Cardiac septum (tissue), 1 donor: ENCODE measurements around the gene RPS24. TPM values are rescaled to one million over a fixed set of nuclear protein-coding genes. Genes with fewer than 3 reads are reported as not detected.
"Not testable (repeated sequence)": the region's sequence is repeated elsewhere in the genome, so short reads cannot be mapped to it uniquely, and the experiment has no call there.

Experiments
- DNase-seq: peaks from one replicate; pipeline ENCODE4 v3.0.0-alpha.2; 2020; ENCODE audit warnings: low spot score
- intact Hi-C: fragments of 100-400 bp; cut with DNase I; formaldehyde crosslinking; loops from one replicate; pipeline ENCODE4 v1.14.0; 2022
- total RNA-seq: library from RNA; stranded (reverse); fragmentation: NEBNext Ultra II Directional; extraction: Animal tissue kit (Norgen Biotek cat#: 25700); gene quantifications from one replicate; pipeline ENCODE4 v1.2.1, GENCODE V29; 2021
- donor health status: DM: no; HTN: no; CAD: no.

RPS24 gene
- total RNA-seq, 1 donor from 2014 or later = 694 TPM

DNA sequence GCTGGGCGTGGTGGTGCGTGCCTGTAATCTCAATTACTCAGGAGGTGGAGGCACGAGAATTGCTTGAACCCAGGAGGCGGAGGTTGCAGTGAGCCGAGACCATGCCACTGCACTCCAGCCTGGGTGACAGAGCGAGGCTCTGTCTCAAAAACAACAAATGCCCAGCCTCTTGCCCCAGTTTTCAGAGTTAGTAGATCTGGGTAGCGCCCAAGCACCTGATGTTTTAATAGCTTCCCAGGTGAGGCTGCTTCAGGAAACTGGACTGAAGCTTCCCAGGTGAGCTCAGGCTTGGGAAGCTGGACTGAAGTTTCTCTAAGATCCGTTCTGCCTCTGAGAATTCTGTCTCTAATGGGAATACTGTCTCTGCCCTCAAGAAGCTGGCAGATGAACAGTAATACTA, 12.2 kb downstream of the RPS24 start:
- intact Hi-C loops = loop anchor here (2.0 to 10.0 kb wide), 4 partner anchors 359 to 1151 kb away; partner anchors contain the start of gene ZMIZ1
- DNase-seq = no peak

DNA sequence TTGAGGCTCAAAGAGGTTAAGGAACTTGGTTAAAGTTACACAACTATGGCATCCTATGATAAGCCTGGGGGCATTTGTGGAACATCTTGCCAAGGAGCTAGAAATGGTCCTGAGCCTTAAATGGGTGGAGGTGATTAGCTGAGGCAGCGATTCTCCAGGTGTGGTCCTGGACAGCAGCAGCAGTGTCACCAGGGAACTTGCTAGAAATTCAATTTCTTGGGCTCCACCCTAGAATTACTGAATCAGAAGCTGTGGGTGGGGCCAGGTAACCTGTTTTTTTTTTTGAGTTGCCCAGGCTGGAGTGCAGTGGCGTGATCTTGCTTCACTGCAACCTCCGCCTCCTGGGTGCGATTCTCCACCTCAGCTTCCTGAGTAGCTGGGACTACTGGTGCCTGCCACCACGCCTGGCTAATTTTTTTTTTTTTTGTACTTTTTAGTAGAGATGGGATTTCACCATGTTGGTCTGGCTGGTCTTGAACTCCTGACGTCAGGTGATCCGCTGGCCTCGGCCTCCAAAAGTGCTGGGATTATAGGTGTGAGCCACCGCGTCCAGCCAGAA, 13.1 kb downstream of the RPS24 start:
- intact Hi-C loops = loop anchor here (2.0 to 10.0 kb wide), 4 partner anchors 358 to 1150 kb away; partner anchors contain the start of gene ZMIZ1
- no peak for DNase-seq

DNA sequence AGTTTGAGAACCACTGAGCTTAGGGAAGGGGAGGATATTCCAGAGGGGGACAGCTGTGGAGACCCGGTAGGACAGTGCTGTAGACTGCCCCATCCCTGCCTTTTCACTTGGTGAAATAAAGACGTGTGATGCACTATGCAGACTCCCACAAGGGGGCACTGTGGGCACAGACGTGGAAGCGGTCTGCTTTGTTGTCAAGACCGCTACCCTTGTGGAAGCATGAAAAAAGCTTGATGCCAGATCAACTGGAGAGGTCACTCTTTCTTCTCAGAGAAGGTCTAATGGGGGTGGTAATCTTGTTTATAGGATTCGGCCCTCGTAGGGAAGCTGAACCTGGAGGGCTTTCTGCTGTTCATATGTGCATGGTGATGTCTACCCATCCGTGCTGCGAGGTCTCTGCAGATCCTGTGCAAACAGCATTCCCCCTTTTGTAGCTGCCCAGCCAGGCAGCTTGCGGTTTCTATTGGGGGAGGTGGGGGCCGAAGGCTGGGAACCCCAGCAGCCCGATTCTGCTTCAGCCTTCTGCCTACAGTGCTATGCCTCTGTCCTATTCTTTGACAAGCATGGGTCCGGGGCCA, 13.7 kb downstream of the RPS24 start:
- intact Hi-C loops = loop anchor here (2.0 to 10.0 kb wide), 4 partner anchors 357 to 1149 kb away; partner anchors contain the start of gene ZMIZ1
- DNase-seq = peak; percentile 90

DNA sequence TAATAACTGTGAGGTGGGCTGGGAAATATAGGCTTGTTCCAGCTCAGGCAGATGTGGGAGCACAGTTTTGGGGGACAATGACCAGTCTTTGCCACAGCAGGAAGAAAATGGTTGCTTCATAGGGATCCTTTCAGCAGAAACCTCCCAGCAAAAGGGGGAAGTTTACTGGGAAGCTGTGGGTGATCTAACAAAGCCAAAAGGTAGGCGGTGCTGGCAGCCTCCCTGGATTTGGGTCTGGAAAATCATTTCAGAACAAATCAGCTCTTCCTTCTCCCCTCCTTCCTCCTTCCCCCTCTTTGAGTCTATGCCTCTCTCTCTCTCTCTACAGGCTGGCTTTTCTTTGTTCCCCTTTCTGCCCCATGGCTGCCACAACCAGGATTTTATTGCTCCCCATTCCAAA, 16.2 kb downstream of the RPS24 start:
- no peak for DNase-seq
- intact Hi-C loops = loop anchor here (5.0 to 10.0 kb wide), 3 partner anchors 355 to 1017 kb away; partner anchors contain the start of gene ZMIZ1

DNA sequence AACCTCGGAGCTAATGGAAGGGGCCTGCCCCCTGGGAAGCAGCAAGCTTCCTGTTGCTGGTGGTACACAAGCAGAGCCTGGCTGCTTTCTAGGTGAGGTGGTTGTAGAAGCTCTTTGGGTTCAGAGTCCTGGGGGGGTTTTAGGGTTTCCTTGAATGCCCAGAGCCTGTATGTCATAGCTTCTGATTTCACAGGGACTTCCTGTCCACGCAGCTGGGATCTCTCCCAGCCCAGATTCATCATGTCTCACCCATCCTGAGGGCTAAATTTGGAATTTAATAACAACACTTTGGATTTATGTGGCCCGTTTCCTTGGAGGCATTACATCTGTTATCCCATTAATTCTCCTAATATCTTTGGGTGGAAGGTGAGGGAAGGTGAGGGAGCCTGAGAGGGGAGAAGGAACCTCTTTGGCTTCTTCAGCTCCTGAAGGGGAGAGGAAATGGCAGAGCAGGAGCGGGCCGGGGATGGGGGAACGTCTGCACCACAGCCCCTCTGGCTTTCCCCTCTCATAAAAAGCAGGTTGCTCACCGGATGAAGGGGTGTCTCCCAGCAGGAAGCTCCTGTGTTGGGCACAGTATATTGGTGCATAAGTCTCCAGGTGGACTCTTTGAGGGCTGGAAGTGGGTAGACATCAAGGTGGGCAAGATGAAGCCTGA, 19.7 kb downstream of the RPS24 start:
- intact Hi-C loops = no loop called here
- DNase-seq = no peak

DNA sequence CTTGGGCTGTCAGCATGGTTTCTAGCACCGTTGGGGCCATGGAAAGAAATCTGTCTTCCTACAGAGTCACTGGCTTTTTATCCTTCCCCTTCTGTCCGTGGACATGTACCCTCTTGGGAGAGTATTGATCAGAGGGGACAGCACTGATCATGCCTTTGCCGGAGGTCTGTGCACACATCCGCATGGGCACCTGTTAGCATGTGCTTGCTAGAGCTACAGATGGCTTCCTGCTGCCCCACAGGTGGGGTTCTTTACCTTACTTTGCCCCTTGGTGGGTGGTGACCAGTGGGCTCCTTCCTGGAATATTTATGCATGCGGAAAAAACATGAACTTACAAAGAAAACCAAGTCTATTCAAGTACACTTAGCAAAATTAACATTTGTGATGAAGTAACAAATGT, 24.9 kb downstream of the RPS24 start:
- DNase-seq = no peak
- intact Hi-C loops = no loop called here

DNA sequence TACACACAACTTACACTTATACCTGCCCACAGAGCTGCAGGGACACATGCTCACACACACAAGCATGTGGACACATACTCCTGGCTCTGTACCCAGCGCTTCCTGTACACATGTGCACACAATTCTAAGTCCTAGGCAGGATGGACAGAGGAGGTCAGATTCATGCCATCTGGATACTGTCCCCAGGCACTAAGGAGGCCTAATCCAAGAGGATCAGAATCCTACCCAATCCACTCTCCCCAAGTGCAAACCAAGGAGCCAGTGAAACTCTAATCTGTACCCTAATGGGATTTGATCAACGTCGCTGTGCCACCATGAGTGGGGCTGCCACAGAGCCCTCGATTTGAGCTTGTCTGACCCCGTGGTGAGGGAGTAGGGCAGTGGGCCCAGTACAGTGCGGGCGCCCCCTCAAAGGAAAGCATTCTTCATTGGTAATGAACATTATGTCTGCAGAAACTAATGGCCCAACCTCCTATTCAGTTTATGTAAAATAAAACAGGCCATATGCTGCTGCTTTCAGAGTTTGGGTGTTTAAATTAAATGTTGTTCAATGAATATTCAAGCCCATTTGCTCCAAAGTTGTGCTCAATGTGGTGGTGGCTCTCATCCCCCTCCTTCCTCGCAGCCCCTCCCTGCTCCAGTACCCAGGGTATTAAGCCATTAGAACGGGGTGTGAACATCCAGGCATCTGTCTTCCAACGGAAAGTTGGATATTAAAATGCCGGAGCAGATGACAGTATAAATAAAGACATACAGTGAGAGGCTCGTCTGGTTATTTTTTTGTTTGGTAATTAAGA, 26.4 kb downstream of the RPS24 start:
- no peak for DNase-seq
- intact Hi-C loops = no loop called here

DNA sequence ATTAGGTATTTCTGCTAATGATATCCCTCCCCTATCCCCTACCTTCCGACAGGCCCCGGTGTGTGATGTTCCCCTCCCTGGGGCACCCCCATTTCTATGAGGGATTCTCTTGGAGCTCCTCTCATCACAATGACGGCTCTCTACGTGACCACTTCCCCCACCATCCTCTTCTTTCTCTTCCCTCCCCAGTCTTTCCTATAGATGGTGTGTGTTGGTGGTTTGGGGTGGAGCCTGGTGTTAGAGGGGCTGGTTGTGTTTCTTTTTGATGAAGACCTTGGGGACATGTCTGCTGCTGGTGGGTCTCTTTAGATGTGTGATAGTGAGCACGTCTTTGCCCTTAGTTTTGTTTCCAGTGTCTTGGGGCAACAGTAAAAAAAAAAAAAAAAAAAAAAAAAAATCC, 28.6 kb downstream of the RPS24 start:
- DNase-seq = no peak
- intact Hi-C loops = no loop called here

DNA sequence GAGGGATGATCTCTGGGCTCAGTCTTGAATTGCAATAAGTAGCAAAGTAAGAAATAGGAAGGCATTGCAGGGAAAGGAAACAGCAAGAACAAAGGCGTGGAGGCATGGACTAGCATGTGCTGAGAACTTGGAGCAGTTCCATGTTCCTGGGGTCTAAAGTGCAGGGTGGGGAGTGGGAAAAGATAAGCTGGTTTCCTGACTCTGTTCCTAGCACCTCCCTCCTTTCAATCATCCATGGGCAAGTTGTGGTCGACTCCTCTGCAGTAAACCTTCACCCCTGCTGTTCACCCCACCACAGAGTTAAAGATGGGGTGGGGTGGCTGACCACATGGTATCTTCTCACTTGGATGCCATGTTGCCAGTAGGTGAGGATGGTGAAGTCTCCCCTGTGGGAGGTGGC, 29.6 kb downstream of the RPS24 start:
- intact Hi-C loops = no loop called here
- DNase-seq = no peak

DNA sequence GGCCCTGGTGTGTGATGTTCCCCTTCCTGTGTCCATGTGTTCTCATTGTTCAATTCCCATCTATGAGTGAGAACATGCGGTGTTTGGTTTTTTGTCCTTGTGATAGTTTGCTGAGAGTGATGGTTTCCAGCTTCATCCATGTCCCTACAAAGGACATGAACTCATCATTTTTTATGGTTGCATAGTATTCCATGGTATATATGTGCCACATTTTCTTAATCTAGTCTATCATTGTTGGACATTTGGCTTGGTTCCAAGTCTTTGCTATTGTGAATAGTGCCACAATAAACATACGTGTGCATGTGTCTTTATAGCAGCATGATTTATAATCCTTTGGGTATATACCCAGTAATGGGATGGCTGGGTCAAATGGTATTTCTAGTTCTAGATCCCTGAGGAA, 31.3 kb downstream of the RPS24 start:
- intact Hi-C loops, DNase-seq: not testable (repeated sequence)

DNA sequence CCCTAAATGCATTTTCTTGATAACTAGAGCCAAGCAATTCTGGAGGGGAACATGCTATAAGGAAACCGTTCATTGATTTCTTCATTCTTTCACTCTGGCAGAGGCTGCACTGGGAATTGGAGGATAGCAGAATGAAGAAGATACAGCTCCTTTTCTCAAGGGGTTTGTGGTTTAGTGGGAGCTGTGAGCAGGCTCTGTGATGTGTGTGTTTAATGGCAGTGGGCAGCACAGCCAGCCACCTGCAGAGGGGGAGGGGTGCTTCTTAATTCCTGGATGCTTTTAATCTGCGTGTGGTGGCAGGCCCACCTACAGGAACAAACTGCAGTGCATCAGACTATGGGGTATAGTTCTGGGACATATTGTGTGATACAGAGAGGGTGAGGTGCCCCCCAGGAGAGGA, 31.9 kb downstream of the RPS24 start:
- DNase-seq = no peak

DNA sequence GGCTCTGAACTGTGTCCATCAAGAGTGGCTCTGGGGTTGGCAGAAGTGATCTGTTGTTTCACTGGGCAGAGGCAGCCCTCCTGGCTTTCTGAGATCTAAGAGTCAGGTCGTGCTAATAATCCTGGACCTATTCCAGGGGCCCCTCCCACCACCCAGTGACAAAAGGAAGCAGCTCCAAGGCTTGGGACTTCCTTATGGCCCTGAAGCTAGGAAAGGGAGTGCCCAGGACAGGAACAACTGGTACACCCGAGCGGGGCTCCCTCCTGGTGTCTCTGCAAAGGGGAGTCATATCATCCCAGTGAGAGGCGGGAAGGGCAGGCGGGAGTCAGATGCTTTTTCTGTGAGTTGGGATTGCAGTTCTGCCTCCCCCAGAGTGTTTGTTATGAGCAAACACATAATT, 32.3 kb downstream of the RPS24 start:
- intact Hi-C loops = no loop called here
- DNase-seq = no peak

More for the DNA sequence above, 31.9 kb downstream of the RPS24 start:
- intact Hi-C loops = no loop called here

DNA sequence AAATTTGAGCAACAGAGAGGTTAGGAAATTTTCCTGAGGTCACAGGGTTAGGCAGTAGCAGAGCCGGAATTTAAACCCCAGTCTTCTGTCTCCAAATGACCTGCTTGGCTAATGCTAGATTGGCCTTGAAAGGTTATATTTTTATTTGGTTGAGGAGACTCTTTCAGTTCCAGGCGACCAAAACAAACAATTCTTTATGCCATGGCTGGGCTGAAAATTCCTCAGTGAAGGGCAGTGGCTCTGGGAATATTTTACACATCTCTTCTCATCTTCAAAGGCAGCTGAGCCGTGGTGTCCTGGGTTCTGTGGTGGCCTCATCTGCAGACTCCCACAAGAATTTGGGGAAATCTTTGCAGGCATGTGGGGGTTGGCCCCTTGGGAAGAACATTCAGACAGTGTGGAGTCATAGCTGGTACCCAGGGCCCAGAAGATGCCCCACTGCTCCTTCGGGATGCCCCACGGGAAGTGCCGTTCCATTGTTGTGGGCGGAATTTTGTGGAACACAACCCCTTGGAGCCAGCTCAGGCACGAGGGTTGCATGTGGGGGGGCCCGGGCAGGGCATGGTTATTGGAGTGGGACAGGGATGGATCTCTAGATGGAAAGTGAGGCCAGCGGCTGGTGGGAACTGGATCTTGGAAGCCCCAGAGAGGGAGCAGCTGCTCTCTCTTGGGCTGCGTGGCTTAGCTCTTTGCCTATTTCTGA, 33.2 kb downstream of the RPS24 start:
- DNase-seq = no peak
- intact Hi-C loops = no loop called here

DNA sequence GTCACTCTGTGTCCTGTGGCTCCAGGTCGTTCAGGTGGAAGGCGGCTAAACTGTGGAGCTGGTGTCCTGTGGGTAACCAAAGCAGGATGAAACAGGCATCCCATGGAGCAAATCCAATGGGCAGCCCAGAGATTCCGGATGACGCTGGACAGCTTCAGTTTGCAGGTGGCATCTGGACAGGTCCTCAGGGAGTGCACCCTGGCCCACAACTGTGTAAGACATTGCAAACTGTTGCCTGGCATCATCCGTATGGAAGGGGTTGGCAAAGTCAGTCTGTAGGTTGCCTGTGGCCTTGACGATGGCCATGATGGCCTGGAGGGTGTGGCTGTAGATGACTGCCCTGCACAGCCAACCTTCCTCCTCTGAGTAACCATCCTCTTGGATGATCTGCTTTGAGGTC, 35.5 kb downstream of the RPS24 start:
- intact Hi-C loops = no loop called here
- DNase-seq = no peak

DNA sequence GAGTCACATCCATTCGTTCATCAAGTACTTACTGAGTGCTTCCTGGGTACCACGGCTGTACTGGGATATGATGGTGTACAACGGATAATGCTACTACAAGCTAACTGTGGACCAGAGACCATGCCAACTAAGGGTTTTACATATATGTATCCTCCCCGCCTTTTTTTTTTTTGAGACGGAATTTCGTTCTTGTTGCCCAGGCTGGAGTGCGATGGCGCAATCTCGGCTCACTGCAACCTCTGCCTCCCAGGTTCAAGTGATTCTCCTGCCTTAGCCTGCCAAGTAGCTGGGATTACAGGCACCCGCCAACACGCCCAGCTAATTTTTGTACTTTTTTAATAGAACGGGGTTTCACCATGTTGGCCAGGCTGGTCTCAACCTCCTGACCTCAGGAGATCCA, 36.4 kb downstream of the RPS24 start:
- DNase-seq, intact Hi-C loops: not testable (repeated sequence)

DNA sequence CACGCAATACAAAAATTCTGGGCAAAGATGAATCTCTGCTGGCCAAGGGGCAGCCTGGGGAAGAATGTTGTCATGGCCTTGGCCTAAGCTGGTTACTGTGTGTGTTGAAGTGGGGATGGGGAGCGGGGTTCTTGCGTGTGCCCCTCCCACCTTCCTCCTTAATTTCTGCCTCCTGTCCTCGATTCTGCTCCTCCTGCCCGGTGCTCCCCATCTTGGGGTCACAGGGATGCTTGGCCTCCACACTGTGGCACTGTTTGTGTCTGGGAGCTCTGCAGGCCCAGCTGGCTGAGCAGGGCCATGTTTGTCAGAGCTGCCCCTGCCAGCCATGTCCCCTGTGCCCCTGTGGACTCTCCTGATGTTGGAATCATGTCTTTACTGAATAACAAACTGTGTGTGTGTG, 37.1 kb downstream of the RPS24 start:
- intact Hi-C loops = no loop called here
- no peak for DNase-seq

DNA sequence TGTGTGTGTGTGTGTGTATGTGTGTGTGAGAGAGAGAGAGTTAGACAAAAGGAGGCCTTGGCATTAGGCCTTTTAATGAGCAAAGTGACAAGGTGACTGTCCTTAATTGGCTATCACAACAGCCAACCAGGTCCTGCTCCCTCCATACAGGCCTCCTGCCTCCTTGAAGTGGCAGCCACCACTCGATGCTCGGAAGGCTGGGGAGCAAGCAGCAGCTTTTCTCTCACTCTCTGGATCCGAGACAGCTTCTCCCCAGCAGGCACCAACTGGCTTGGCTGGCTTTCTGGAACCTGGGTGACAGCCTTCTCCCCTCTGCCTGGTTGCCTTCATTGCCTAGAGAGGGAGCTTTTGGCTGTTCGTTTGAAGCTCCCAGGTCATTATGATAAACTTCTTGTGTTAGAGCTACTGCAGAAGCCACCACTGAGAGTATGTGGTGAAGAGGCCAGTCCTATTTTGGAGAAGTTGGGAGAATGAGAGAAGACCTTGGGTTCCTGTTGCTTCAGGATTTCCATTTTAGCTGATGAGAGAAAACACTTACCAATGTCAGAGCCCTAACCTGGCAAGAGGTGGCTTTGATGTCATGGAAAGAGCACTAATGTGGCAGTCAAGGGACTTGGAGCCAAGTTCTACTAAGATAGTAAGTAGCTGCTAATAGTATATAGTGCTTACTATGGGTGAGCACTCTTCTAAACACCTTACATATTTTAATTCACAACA, 37.6 kb downstream of the RPS24 start:
- intact Hi-C loops = no loop called here
- no peak for DNase-seq

DNA sequence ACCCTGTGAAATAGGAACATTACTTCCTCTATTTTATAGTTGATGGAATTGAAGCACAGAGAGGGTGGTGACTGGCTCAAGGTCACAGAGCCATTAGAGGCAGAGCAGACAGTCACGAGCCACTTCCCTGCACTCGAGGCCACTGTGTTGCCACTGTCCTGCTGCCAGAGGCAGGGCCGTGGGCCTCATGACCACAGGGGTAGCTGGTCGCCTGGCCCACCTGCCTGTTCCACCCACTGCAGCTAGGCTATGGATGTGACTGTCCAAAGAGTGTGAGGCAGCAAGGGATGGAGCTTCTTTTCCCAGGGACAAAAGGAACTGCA, 38.2 kb downstream of the RPS24 start:
- DNase-seq = no peak
- intact Hi-C loops = no loop called here

DNA sequence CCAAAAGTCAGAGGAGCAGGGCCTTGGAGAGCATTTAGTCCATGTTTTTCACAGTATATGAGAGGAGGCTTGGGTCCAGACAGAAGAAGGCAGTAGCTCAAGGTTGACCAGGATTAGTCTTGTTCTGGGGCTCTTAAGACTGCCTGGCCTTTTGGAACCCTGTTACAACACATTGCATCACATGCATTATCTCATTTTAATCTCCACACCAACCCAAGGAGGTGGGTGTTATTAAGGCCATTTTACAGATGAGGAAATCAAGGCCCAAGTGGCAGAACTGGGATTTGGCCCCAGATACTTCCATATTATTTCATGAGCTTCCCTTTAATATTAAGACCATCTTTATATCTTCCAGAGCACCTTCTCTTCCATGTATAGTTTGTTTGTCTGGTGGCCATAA, 38.8 kb downstream of the RPS24 start:
- intact Hi-C loops = no loop called here
- no peak for DNase-seq
